ENCODE data around the gene TYW1B. TPM values are rescaled to one million over a fixed set of nuclear protein-coding genes. Genes with fewer than 3 reads are reported as not detected.
"Not testable (repeated sequence)": the region's sequence is repeated elsewhere in the genome, so short reads cannot be mapped to it uniquely, and the experiment has no call there.

The TYW1B gene, protein sequence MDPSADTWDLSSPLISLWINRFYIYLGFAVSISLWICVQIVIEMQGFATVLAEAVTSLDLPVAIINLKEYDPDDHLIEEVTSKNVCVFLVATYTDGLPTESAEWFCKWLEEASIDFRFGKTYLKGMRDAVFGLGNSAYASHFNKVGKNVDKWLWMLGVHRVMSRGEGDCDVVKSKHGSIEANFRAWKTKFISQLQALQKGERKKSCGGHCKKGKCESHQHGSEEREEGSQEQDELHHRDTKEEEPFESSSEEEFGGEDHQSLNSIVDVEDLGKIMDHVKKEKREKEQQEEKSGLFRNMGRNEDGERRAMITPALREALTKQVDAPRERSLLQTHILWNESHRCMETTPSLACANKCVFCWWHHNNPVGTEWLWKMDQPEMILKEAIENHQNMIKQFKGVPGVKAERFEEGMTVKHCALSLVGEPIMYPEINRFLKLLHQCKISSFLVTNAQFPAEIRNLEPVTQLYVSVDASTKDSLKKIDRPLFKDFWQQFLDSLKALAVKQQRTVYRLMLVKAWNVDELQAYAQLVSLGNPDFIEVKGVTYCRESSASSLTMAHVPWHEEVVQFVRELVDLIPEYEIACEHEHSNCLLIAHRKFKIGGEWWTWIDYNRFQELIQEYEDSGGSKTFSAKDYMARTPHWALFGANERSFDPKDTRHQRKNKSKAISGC
- 1 to 10 TPM in 3 of 4 donors, under 1 TPM in 1; 0.99 to 4.3 (median 1.5) TPM for total RNA-seq

- Histone ChIP-seq H3K36me3 (peaks cover 14 to 23% (median 16%) of the 10 kb centered on the region in 4 donors), H3K4me1 (peaks cover 19 to 46% (median 42%) of the 10 kb centered on the region in 4 donors), H3K27ac (replicated peaks in 1 of 4) (peak within 1 kb of the TSS; percentile 90 to 99 (median 97)), H3K4me3 (peak within 1 kb of the TSS; percentile 61 to 89 (median 74))
- TF ChIP-seq, protein P1, sequence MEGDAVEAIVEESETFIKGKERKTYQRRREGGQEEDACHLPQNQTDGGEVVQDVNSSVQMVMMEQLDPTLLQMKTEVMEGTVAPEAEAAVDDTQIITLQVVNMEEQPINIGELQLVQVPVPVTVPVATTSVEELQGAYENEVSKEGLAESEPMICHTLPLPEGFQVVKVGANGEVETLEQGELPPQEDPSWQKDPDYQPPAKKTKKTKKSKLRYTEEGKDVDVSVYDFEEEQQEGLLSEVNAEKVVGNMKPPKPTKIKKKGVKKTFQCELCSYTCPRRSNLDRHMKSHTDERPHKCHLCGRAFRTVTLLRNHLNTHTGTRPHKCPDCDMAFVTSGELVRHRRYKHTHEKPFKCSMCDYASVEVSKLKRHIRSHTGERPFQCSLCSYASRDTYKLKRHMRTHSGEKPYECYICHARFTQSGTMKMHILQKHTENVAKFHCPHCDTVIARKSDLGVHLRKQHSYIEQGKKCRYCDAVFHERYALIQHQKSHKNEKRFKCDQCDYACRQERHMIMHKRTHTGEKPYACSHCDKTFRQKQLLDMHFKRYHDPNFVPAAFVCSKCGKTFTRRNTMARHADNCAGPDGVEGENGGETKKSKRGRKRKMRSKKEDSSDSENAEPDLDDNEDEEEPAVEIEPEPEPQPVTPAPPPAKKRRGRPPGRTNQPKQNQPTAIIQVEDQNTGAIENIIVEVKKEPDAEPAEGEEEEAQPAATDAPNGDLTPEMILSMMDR (IDR thresholded peaks at IDR 0.05): peak in 2 of 3 experiments; percentile 15 to 20
- TF ChIP-seq POLR2AphosphoS5 (IDR thresholded peaks at IDR 0.05): peak; percentile 95 to 99
- peak; percentile 79 for TF ChIP-seq POLR2A (IDR thresholded peaks at IDR 0.05; ENCODE audit: low read depth)
- WGBS: under 1% methylated on average over 33 of the region's 49 CpGs
- H3K9me3 ChIP-seq, H3K27me3 ChIP-seq: not testable (repeated sequence)
- DNase-seq (ENCODE audit: extremely low spot score): peak; percentile 99
- intact Hi-C loops (cut with DNase I): loop anchor here (5.0 kb wide), 1 partner anchor 89 kb away; no protein-coding TSS in a partner anchor
Measured at GRCh38 chr7:72827839-72828591, at the start of gene TYW1B. Gene TYW1B (minus strand): TSS chr7:72828200. CDS start chr7:72828075, 125 bp downstream.

GRCh38 chr7:72867591-72867990 lies 39.6 kb upstream of the TYW1B start:
- intact Hi-C loops (cut with DNase I): not testable (repeated sequence)

DNA sequence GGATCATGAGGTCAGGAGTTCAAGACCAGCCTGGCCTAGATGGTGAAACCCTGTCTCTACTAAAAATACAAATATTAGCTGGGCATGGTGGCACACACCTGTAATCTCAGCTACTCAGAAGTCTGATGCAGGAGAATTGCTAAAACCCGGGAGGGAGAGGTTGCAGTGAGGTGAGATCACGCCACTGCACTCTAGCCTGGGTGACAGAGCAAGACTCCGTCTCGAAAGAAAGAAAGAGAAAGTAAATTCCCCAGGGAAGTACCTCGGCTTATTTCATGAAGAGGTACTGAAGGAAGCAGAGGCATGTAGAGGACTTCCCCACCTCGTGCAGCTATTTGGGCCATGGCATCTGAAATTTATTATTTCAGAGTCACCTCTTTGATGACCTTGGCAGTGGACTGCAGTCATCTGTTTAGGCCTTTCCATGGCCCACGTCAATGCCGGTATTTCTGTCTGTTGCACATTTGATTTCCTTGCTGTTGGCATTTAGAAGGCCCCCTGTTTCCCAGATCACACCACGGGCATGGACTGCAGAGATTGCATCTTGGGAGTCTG lies 30.9 kb upstream of the TYW1B start:
- DNase-seq (ENCODE audit: extremely low spot score); H3K27me3 ChIP-seq; H3K9me3 ChIP-seq; H3K4me3 ChIP-seq; H3K27ac ChIP-seq (replicated peaks in 1 of 4); H3K36me3 ChIP-seq; intact Hi-C loops (cut with DNase I); H3K4me1 ChIP-seq: not testable (repeated sequence)
- 82% methylated on average over 9 of the region's 9 CpGs for whole genome bisulfite sequencing

More at GRCh38 chr7:72867591-72867990, 39.6 kb upstream of the TYW1B start:
- not testable (repeated sequence) for H3K9me3 ChIP-seq; H3K27ac ChIP-seq (replicated peaks in 1 of 4); DNase-seq (ENCODE audit: extremely low spot score); H3K27me3 ChIP-seq; H3K4me1 ChIP-seq; H3K36me3 ChIP-seq; H3K4me3 ChIP-seq
- 60% methylated on average over 6 of the region's 7 CpGs for WGBS

DNA sequence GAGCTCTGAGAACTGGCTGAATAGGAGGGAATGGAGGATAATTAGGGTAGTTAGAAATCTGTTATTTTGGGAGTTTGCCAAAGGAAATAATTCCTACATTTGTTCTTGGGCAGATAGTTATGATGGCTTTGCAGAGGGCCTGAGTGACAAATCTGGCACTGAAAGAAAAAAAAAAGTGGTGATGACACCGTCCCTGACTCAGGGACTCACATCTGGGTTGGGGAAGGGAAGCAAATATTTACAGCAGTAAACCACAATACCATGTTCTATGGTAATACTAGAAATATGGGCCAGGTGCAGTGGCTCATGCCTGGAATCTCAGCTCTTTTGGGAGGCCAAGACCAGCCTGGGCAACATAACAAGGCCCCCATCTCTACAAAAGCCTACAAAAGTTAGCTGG lies 29.9 kb upstream of the TYW1B start:
- H3K9me3 ChIP-seq; H3K27ac ChIP-seq (replicated peaks in 1 of 4); H3K4me3 ChIP-seq; intact Hi-C loops (cut with DNase I); DNase-seq (ENCODE audit: extremely low spot score); H3K27me3 ChIP-seq; H3K4me1 ChIP-seq; H3K36me3 ChIP-seq: not testable (repeated sequence)
- WGBS: 46% methylated on average over 1 of the region's 1 CpG

DNA sequence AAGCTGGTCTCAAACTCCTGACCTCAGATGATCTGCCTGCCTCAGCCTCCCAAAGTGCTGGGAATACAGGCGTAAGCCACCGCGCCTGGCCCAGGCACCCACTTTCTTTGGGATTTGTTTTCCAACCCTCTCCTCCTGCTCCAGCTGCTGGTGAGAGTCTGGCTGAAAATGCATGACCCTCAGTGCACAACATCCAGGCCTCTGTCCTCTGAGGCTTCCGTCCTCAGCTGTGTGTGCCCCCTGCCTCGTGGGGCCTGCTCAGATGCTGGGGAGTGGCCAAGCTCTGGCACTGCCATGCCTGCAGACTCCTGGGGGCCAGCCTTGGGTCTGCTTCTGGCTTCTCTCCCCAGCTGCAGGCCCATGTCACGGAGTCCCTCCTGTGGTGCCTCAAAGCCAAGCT lies 27.3 kb upstream of the TYW1B start:
- WGBS: 90% methylated on average over 4 of the region's 6 CpGs
- H3K27me3 ChIP-seq; intact Hi-C loops (cut with DNase I); H3K4me3 ChIP-seq; H3K4me1 ChIP-seq; H3K9me3 ChIP-seq; H3K36me3 ChIP-seq; DNase-seq (ENCODE audit: extremely low spot score); H3K27ac ChIP-seq (replicated peaks in 1 of 4): not testable (repeated sequence)

- H3K27ac ChIP-seq (replicated peaks in 1 of 4); intact Hi-C loops (cut with DNase I); H3K36me3 ChIP-seq; H3K9me3 ChIP-seq; H3K4me1 ChIP-seq; H3K27me3 ChIP-seq; DNase-seq (ENCODE audit: extremely low spot score); H3K4me3 ChIP-seq: not testable (repeated sequence)
- 83% methylated on average over 1 of the region's 2 CpGs for WGBS
Measured at GRCh38 chr7:72852937-72853336, 24.9 kb upstream of the TYW1B start.

DNA sequence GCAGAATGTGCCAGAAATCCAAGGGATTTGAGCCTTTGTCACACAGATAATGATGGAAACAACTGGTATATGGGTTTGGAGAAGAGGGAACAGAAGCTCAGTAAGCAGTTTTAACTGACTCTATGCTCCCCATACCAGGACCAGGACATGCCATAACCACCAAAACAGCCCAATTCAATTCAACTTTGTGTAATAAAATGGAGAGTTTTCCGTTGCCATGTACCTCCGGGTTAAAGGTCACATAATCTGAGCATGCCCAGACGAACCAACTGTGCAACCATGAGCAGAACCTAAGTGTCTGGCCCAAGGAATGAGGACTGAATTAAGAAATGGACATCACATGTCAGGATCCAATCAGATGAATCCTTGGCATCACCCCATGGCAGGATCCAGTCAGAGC lies 22.7 kb upstream of the TYW1B start:
- H3K4me1 ChIP-seq; H3K9me3 ChIP-seq; H3K27me3 ChIP-seq; H3K36me3 ChIP-seq; H3K27ac ChIP-seq (replicated peaks in 1 of 4); H3K4me3 ChIP-seq; intact Hi-C loops (cut with DNase I); DNase-seq (ENCODE audit: extremely low spot score): not testable (repeated sequence)
- WGBS: 78% methylated on average over 3 of the region's 3 CpGs

DNA sequence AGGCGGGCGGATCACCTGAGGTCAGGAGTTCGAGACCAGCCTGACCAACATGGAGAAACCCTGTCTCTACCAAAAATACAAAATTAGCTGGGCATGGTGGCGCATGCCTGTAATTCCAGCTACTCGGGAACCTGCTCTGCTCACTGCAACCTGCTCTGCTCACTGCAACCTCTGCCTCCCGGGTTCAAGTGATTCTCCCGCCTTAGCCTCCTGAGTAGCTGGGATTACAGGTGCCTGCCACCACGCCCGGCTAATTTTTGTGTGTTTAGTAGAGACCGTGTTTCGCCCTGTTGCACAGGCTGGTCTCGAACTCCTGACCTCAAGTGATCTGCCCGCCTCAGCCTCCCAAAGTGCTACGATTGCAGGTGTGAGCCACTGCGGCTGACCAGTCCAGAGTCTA lies 16.1 kb upstream of the TYW1B start:
- WGBS: 97% methylated on average over 15 of the region's 15 CpGs
- intact Hi-C loops (cut with DNase I); H3K27ac ChIP-seq (replicated peaks in 1 of 4); DNase-seq (ENCODE audit: extremely low spot score); H3K4me1 ChIP-seq; H3K27me3 ChIP-seq; H3K4me3 ChIP-seq; H3K9me3 ChIP-seq: not testable (repeated sequence)
- peaks cover 0 to 10% (median 0%) of the 10 kb centered on the region in 4 donors for H3K36me3 ChIP-seq

DNA sequence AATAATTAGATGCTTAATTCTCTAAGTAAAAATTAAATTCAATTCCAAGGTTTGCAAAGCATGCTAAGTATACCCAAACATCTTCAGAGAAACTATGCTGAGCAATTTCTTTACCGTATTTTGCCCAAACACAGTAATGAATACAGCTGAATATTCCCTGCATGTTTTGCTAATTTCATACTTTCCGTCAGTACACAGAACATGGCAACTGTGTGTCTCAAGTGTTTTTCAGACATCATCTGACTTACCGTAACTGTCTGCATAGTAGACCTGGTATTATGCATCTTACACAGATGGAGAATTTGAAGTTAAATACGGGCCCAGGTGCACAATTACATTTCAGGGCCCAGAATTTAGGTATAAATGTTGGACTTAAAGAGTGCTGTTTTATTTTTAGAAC lies 15.2 kb upstream of the TYW1B start:
- DNase-seq (ENCODE audit: extremely low spot score); H3K9me3 ChIP-seq; intact Hi-C loops (cut with DNase I); H3K4me3 ChIP-seq; H3K27me3 ChIP-seq; H3K4me1 ChIP-seq; H3K27ac ChIP-seq (replicated peaks in 1 of 4): not testable (repeated sequence)
- WGBS: 93% methylated on average over 3 of the region's 4 CpGs
- peaks cover 0 to 18% (median 3%) of the 10 kb centered on the region in 4 donors for H3K36me3 ChIP-seq

- H3K27me3 ChIP-seq; H3K27ac ChIP-seq (replicated peaks in 1 of 4); H3K4me3 ChIP-seq; DNase-seq (ENCODE audit: extremely low spot score); H3K4me1 ChIP-seq; intact Hi-C loops (cut with DNase I); H3K9me3 ChIP-seq: not testable (repeated sequence)
- WGBS: 89% methylated on average over 6 of the region's 6 CpGs
- H3K36me3 ChIP-seq: peaks cover 8 to 40% (median 20%) of the 10 kb centered on the region in 4 donors
Measured at GRCh38 chr7:72840966-72841511, 13.0 kb upstream of the TYW1B start.
